IPS-15b (cell line): ENCODE data around the gene PROC.
"Not testable (repeated sequence)": the region's sequence is repeated elsewhere in the genome, so short reads cannot be mapped to it uniquely, and the experiment has no call there.

ENCODE experiments used
- H3K27me3 ChIP-seq: one replicate; pipeline ENCODE4 v1.6.1; 2013; ENCODE audit warnings: low read length; ENCODE audit not compliant: control insufficient read depth, insufficient read depth
- H3K36me3 ChIP-seq: one replicate; pipeline ENCODE4 v1.6.1; 2013; ENCODE audit warnings: low read length; ENCODE audit not compliant: control insufficient read depth, insufficient read depth
- H3K4me1 ChIP-seq: one replicate; pipeline ENCODE4 v1.6.1; 2013; ENCODE audit warnings: mild to moderate bottlenecking, low read length; ENCODE audit not compliant: control insufficient read depth, insufficient read depth
- H3K4me3 ChIP-seq: one replicate; pipeline ENCODE4 v1.5.1; 2013; ENCODE audit warnings: low read depth, low read length
- H3K9ac ChIP-seq: one replicate; pipeline ENCODE4 v1.6.1; 2013; ENCODE audit warnings: low read depth, mild to moderate bottlenecking, low read length
- H3K9me3 ChIP-seq: one replicate; pipeline ENCODE4 v1.6.1; 2013; ENCODE audit warnings: mild to moderate bottlenecking, low read length; ENCODE audit not compliant: control insufficient read depth, insufficient read depth

PROC gene

DNA sequence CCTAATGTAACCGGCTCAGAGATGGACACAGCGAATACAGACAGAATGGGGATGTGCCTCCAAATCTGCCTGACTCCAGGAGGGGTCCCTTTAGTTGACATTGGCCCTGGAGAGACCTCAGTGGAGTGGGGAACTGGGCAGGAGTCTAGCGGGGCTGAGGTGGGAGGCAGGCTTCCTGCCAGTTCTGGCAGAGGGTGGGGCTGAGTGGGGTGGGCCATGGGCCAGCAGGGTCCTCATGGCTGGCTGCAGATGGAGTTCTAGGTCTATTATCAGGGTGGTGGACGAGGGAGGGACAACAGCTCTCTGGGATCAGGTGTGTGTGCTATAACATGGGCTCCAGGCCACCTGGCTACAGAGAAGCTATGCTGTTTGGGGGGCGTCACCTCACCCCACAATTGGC lies 21.1 kb downstream of the PROC start:
- Histone ChIP-seq H3K9me3 (no peaks in the 10 kb centered on the region), H3K4me1 (no peaks in the 10 kb centered on the region), H3K36me3 (no peaks in the 10 kb centered on the region), H3K9ac (no peak overlapping the region), H3K27me3 (no peaks in the 10 kb centered on the region), H3K4me3 (no peak overlapping the region)

DNA sequence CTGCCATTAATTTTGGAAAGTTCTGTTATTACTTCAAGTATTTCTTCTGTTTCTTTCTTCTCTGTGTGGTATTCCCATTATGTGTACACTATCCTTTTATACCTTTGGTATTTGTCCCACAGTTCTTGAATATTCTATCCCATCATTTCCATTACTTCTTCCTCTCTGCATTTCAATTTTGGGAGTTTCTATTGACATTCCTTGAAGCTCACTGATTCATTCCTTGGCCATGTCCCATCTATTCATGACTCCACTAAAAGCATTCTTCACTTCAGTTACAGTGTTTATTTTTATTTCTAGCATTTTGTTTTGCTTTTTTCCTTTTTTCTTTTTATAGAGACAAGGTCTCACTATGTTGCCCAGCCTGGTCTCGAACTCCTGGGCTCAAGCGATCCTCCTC lies 30.3 kb downstream of the PROC start:
- Histone ChIP-seq H3K4me3 (no peak overlapping the region), H3K4me1 (no peaks in the 10 kb centered on the region), H3K9ac (no peak overlapping the region), H3K36me3 (no peaks in the 10 kb centered on the region), H3K27me3 (no peaks in the 10 kb centered on the region), H3K9me3 (no peaks in the 10 kb centered on the region)

DNA sequence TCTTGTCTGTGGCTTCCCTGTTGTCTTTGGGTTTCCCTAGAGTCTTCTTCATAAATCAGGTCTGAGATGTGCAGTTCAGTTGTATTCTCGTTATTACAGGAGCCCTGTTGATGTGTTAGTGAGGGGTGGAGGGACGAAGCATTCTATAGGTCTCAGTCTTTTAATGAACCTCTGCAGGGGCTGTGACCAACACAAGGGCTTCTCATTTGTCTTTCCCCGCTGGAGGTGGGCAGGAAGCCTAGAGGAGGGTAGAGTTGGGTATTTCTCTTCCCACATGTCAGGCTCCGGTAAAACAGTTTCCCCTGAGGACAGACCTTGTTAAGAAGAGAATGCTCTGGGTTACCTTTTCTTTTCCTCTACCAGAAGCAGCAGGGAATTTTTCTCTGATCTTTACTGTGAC lies 31.2 kb downstream of the PROC start:
- Histone ChIP-seq H3K9ac (no peak overlapping the region), H3K4me3 (no peak overlapping the region), H3K27me3 (no peaks in the 10 kb centered on the region), H3K36me3 (no peaks in the 10 kb centered on the region), H3K9me3 (no peaks in the 10 kb centered on the region), H3K4me1 (no peaks in the 10 kb centered on the region)

DNA sequence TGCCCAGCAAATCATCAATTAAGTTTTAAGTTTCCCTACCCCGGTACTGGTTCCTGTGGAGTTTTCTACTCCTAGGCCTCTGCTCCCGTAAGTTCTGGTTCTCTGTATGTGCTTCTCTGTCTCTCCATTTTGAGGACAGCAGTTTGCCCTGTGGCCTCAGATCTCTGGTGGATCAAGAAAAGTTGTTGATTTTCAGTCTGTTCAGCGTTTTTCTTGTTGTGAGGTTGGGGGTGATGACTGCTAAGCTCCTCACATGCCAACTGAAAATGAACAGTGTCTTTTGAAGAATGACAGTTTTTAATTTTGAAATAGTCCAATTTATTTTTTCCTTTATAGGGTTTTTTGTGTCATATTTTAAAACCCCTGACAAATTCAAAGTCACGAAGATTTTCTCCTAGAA lies 31.7 kb downstream of the PROC start:
- no peaks in the 10 kb centered on the region for H3K36me3 ChIP-seq
- H3K4me3 ChIP-seq = no peak overlapping the region
- no peaks in the 10 kb centered on the region for H3K27me3 ChIP-seq
- H3K9me3 ChIP-seq = no peaks in the 10 kb centered on the region
- H3K4me1 ChIP-seq = no peaks in the 10 kb centered on the region
- H3K9ac ChIP-seq = no peak overlapping the region

DNA sequence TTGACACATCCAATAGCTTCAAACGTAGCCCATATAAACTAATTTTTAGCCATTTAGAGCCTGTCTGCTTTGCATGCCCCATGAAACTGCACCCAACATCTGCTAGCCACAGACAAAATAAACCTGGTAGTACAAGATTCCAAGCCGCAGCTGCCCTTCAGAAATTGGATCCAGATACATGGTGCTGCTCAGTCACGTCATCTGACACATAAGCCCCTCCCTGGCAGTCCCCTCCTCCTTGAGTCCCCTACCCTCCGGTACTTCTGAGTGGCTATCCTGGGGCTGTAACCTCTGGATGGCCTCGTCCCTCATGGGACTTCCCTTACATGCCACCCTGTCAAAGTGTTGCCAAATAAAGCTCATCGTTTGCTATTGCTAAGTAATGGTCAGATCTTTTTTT lies 33.8 kb downstream of the PROC start:
- H3K9me3 ChIP-seq = no peaks in the 10 kb centered on the region
- no peaks in the 10 kb centered on the region for H3K36me3 ChIP-seq
- no peaks in the 10 kb centered on the region for H3K27me3 ChIP-seq
- H3K9ac ChIP-seq = no peak overlapping the region
- H3K4me3 ChIP-seq = no peak overlapping the region
- peaks cover 4% of the 10 kb centered on the region for H3K4me1 ChIP-seq

DNA sequence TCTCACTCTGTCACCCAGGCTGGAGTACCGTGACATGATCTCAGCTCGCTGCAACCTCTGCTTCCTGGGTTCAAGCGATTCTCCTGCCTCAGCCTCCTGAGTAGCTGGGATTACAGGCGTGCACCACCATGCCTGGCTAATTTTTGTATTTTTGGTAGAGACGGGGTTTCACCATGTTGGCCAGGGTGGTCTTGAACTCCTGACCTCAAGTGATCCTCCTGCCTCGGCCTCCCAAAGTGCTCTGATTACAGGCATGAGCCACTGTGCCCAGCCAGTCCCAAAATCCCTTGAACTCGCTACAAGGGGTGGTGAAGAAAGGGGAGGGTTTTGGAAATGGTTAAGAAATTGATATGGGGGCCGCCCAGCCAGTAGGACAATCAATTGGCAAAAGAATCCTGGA lies 34.2 kb downstream of the PROC start:
- not testable (repeated sequence) for H3K36me3 ChIP-seq, H3K4me1 ChIP-seq

DNA sequence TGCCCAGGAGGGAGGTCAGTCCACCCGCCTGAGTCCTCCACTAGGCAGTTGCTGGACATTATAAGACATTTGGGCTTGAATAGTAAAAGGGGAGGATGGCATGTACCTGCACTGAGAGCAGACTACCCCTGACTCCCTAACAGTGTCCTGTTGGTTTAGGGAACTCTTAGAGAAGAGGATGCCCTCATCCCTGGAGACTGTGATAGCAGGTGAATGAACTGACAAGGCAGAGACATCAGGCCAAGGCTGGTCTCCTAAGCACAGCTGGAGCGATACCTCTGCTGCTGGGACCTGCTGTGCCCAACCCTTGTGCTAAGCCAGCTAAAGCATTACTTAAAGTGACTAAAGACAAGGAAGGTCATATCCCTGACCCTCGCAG lies 34.8 kb downstream of the PROC start:
- H3K27me3 ChIP-seq = no peaks in the 10 kb centered on the region
- no peak overlapping the region for H3K4me3 ChIP-seq
- no peaks in the 10 kb centered on the region for H3K36me3 ChIP-seq
- H3K4me1 ChIP-seq = peaks cover 4% of the 10 kb centered on the region
- H3K9me3 ChIP-seq = no peaks in the 10 kb centered on the region
- H3K9ac ChIP-seq = no peak overlapping the region

More for the DNA sequence above, 34.2 kb downstream of the PROC start:
- H3K9ac ChIP-seq, H3K9me3 ChIP-seq, H3K27me3 ChIP-seq, H3K4me3 ChIP-seq: not testable (repeated sequence)

DNA sequence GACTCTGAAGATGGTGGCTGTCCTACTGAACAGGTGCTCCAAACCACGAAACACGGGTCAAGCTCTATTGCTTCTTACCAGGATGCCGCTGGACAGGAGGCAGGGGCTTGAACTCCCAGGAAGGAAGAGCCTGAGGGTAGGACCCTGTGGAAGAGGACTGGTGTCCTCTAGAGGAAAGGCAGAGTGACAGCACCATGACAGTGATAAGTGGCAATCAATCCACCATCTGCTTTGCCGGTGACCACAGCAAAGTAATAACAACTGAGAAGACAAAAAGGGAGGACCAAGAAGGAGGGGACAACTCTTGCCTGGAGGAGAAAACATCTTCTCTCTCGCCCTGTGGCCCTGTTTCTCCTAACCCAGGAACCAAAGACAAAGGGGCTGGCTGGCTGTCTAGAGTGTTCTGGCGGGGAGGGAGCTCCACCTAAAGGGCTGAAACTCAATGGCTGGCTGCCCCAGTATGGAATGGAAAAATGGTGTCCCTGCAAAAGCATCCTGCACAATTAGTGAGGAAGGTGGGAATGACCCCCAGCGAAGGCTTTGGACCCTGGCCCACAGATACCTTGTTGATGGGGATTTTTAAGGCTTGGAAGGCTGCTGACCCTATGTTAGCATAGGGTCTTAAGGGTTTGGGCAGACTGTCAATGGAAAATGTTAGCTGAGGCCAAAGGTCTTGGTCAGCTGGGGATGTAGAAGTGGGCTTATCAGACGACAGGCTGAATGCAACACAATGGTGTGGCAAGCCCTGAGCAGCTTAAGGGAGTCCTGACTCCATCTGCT lies 35.4 kb downstream of the PROC start:
- Histone ChIP-seq H3K9me3 (no peaks in the 10 kb centered on the region), H3K27me3 (no peaks in the 10 kb centered on the region), H3K36me3 (no peaks in the 10 kb centered on the region), H3K4me1 (peaks cover 4% of the 10 kb centered on the region), H3K4me3 (no peak overlapping the region), H3K9ac (no peak overlapping the region)

DNA sequence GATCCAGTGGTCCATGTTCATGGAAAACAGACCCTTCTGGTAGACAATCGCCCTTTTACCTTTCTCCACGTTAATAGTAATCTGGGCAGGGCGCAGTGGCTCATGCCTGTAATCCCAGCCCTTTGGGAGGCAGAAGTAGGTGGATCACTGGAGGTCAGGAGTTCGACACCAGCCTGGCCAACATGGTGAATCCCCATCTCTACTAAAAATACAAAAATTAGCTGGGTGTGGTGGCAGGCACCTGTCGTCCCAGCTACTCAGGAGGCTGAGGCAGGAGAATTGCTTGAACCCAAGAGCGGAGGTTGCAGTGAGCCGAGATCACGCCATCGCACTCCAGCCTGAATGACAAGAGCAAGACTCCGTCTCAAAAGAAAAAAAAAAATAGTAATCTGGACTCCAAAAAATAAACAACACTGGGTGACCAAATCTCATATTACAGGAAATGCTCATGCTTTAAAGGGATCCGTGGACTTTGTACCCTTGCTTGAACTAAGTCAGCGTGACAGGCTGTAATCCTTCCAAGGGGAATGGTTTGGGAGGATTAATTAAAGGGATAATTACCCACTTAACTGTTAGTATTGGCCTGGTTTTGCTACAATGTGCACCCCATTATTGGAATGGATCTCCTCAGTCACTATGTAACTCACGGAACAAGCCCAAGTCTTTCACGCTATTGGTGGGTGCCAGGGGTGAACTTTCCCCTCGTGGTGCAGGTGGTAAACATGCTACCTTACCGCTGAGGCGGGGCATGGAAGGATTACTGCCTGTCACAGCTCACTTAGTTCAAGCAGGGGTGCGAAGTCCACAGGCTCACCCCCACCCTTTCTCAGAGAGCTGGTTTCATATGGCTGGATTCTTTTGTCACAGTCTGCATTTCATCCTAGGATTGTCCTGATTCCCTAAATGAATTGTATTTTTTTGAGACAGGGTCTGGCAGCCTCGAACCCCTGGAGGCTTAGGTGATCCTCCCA lies 36.7 kb downstream of the PROC start:
- Histone ChIP-seq H3K36me3 (no peaks in the 10 kb centered on the region), H3K9ac (no peak overlapping the region), H3K4me1 (peaks cover 4% of the 10 kb centered on the region), H3K9me3 (no peaks in the 10 kb centered on the region), H3K4me3 (no peak overlapping the region), H3K27me3 (no peaks in the 10 kb centered on the region)

DNA sequence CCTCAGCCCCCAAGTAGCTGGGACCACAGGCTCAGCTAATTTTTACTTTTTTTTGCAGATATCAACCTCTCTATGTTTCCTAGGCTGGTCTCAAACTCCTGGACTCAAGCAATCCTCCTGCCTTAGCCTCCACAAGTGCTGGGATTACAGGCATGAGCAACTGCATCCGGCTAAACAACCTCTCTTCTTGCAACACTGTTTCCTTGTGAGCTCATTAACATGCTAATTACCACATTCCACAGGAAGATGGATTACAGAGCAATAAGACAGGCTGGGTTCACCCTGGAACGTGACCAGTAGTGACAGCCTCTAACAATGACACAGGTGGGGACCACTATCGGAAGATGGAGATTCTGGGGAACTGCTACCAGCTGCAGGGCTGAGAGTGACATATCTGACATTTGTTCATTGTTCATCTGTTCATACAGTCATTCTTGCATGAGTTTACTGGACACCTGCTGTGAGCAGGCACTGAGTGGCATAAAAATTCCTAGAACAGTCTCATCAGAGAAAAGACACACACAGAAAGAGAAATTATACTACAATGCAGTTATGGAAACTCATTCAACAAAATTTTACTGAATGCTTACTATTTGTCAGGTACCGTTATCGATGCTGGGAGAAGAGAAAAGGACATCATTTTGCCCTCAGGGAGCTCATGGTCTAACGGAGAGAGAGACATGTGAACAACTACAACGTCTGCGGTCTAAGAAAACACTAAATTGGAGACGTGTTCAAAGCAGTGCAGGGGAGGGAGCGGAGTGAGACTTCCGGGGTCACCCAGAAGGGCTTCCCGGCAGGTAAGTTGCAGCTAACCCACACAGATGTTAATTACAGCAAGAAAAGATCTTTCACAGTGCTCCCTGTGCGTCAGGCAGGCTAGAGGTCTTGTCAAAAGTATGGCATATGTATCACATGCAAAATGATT lies 37.6 kb downstream of the PROC start:
- Histone ChIP-seq H3K9me3 (no peaks in the 10 kb centered on the region), H3K27me3 (no peaks in the 10 kb centered on the region), H3K36me3 (no peaks in the 10 kb centered on the region), H3K9ac (no peak overlapping the region), H3K4me3 (peak overlapping the region; percentile 31), H3K4me1 (peaks cover 4% of the 10 kb centered on the region)

DNA sequence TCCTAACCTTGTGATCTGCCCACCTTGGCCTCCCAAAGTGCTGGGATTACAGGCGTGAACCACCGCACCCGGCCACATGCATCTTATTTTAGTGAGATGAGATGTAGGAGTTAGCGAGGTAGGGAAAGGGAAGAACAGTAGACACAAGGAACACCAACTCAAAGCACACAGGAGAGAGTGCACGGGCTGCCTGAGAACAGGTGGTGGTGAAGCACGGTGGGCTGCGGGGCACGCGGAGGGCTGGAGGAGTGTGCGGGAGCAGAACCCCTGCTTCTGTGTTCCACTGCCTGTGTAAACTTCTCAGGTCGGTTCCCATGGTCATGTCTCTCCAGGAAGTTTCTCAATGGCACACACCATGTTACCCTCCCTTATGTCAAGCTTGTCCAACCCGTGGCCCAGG lies 38.7 kb downstream of the PROC start:
- H3K36me3 ChIP-seq = no peaks in the 10 kb centered on the region
- H3K9ac ChIP-seq = no peak overlapping the region
- H3K27me3 ChIP-seq = no peaks in the 10 kb centered on the region
- H3K4me3 ChIP-seq = no peak overlapping the region
- H3K4me1 ChIP-seq = peaks cover 4% of the 10 kb centered on the region
- no peaks in the 10 kb centered on the region for H3K9me3 ChIP-seq
